Breast epithelium (tissue), 4 donors: ENCODE data around the gene SCOC. TPM values are rescaled to one million over a fixed set of nuclear protein-coding genes. Genes with fewer than 3 reads are reported as not detected.

Experiments used
- DNase-seq, 2 donors: peaks; one replicate each; pipeline ENCODE4 v3.0.0-alpha.2; 2019; ENCODE audit warnings: low spot score in 2 of 2
- H3K27ac ChIP-seq, 2 donors: fragments of 200-600 bp; sonication (generic) in 1 of 2; one replicate each; pipeline ENCODE4 v1.5.1; 2016 to 2019; ENCODE audit warnings: mild to moderate bottlenecking in 1 of 2
- H3K27me3 ChIP-seq, 2 donors: fragments of 200-600 bp; sonication (generic) in 1 of 2; one replicate each; pipeline versions ENCODE4 v1.5.1 to v1.6.0; 2017 to 2019; ENCODE audit warnings: control low read depth in 1 of 2, mild to moderate bottlenecking in 1 of 2
- H3K36me3 ChIP-seq: fragments of 200-600 bp; one replicate; pipeline ENCODE4 v1.5.1; 2019
- H3K4me1 ChIP-seq, 2 donors: fragments of 200-600 bp; sonication (generic); one replicate each; pipeline ENCODE4 v1.5.1; 2016 to 2019; ENCODE audit warnings: control low read depth in 1 of 2
- H3K4me3 ChIP-seq, 3 donors: fragments of 200-600 bp; sonication (generic); 1 replicate in 2 of 3; 2 replicates in 1 of 3; pipeline ENCODE4 v1.5.1; 2016 to 2019; ENCODE audit warnings: mild to moderate bottlenecking in 3 of 3, moderate library complexity in 2 of 3
- H3K9me3 ChIP-seq, 2 donors: fragments of 200-600 bp; sonication (generic) in 1 of 2; one replicate each; pipeline ENCODE4 v1.5.1; 2016 to 2019; ENCODE audit warnings: control low read depth in 1 of 2
- POLR2A ChIP-seq: fragments of 450-650 bp; IDR thresholded peaks from one replicate; pipeline ENCODE4 v1.6.1; 2016; ENCODE audit warnings: antibody characterized with exemption, mild to moderate bottlenecking, moderate library complexity
- POLR2AphosphoS5 ChIP-seq, 3 donors: sonication (generic); formaldehyde crosslinking; IDR thresholded peaks; one replicate each; pipeline ENCODE4 v1.6.1; 2017; ENCODE audit warnings: antibody characterized with exemption in 3 of 3
- intact Hi-C: fragments of 100-400 bp; cut with DNase I; formaldehyde crosslinking; loops from one replicate; pipeline ENCODE4 v1.15.1; 2023; ENCODE audit warnings: low total_unique reads
- total RNA-seq, 3 donors: library from RNA; depleted of rRNA; stranded (reverse); fragments of >200 nt; gene quantifications; one replicate each; pipeline ENCODE4 v1.1.0, GENCODE V29; 2016
- TF ChIP-seq, protein P1 (sequence below), 3 donors: fragments of 450-650 bp; IDR thresholded peaks; one replicate each; pipeline ENCODE4 v1.5.1; 2016 to 2017; ENCODE audit warnings: antibody characterized with exemption in 3 of 3, mild to moderate bottlenecking in 3 of 3, moderate library complexity in 3 of 3

SCOC gene
- 10 to 100 TPM; 44.6 to 64.0 (median 47.5) TPM for total RNA-seq

DNA sequence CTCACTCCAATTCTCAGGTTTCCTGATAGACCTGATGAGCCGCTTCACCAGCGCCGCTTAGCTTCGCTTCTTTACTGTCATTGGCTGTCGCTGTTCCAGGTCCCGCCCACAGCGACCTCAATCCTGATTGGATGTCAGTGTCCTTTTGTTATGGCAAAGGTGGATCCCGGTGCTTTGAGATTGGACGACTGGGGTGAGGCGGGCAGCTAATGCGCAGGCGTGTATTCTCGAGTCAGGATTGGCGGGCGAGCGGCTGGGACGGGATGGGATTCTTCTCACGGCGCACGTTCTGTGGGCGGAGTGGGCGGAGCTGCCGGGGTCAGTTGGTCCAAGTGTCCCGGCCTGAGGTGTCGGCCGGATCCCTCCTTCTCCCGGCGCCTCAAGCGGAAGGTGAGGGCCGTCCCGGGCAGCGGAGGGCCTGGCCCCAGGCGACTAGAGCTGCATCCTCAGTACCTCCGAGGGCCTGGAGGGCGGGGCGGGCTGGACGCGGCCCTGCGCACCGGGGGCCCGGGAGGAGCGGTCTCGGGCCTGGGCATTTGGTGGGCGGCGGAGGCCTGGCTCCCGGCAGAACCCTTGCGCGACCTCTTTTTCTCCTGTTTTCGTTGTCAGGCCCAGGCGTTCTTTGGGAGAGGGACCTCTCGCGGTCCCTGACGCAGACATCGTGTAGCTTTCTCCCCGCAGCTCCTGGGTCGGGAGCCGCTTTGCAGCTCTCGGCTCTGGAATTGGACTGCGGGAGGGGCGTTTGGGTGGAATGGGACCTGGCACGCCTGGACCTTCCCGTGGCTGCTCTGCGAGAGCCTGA is at the start of gene SCOC:
TSS of gene SCOC (plus strand) at position 319 of the 802 bp plus-strand sequence. CDS start 5,525 bp downstream, outside the sequence.
- intact Hi-C loops, result no loop called here
- TF ChIP-seq POLR2A (peak; percentile 45), POLR2AphosphoS5 (IDR thresholded peaks at IDR 0.05) (peak; percentile 52 to 79 (median 62))
- TF ChIP-seq, protein P1, sequence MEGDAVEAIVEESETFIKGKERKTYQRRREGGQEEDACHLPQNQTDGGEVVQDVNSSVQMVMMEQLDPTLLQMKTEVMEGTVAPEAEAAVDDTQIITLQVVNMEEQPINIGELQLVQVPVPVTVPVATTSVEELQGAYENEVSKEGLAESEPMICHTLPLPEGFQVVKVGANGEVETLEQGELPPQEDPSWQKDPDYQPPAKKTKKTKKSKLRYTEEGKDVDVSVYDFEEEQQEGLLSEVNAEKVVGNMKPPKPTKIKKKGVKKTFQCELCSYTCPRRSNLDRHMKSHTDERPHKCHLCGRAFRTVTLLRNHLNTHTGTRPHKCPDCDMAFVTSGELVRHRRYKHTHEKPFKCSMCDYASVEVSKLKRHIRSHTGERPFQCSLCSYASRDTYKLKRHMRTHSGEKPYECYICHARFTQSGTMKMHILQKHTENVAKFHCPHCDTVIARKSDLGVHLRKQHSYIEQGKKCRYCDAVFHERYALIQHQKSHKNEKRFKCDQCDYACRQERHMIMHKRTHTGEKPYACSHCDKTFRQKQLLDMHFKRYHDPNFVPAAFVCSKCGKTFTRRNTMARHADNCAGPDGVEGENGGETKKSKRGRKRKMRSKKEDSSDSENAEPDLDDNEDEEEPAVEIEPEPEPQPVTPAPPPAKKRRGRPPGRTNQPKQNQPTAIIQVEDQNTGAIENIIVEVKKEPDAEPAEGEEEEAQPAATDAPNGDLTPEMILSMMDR (IDR thresholded peaks at IDR 0.05), result no peak
- Histone ChIP-seq H3K27me3 (no peaks in the 10 kb centered on the region), H3K4me3 (peak within 1 kb of the TSS; percentile 73 to 92 (median 80)), H3K9me3 (no peaks in the 10 kb centered on the region), H3K27ac (peak within 1 kb of the TSS; percentile 94 to 96), H3K36me3 (no peaks in the 10 kb centered on the region), H3K4me1 (peaks cover 0 to 4% of the 10 kb centered on the region in 2 donors)
- DNase-seq, result peak; percentile 99 to 100

DNA sequence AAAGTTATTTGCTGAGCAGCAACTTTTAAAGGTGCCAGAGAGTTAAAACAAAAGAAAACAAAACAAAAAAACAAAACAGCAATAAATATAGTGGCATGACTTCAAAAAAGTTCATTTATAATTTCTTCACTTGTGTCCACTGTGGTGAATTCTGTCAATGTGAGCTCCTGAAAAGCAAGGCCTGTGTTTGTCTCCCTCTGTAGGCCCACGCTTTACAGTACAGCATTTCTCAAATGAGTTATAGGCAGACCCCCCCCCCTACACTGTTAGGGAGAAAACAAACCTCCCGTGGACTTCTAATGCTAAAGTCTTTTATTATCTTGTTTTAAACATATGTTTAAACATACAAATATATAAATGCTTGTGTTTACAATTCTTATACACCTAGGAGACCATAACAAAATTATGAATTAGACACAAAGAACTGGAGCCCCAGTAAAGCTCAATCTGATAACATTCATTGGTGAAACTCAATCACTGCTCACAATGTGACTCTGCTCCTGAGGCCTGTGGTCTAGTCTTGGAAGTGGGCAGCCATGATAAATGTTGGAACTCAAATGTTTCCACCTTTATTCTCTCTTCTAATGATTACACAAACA is 47.0 kb upstream of the SCOC start:
- DNase-seq, result no peak
- Histone ChIP-seq H3K4me1 (no peaks in the 10 kb centered on the region), H3K27me3 (no peaks in the 10 kb centered on the region), H3K9me3 (no peaks in the 10 kb centered on the region), H3K4me3 (no peak overlapping the region), H3K27ac (no peak overlapping the region), H3K36me3 (no peaks in the 10 kb centered on the region)
- no peak for TF ChIP-seq POLR2AphosphoS5 (IDR thresholded peaks at IDR 0.05)
- TF ChIP-seq POLR2A, result no peak
- TF ChIP-seq, protein P1 (IDR thresholded peaks at IDR 0.05), result peak; percentile 7 to 65 (median 64)
- intact Hi-C loops, result no loop called here

DNA sequence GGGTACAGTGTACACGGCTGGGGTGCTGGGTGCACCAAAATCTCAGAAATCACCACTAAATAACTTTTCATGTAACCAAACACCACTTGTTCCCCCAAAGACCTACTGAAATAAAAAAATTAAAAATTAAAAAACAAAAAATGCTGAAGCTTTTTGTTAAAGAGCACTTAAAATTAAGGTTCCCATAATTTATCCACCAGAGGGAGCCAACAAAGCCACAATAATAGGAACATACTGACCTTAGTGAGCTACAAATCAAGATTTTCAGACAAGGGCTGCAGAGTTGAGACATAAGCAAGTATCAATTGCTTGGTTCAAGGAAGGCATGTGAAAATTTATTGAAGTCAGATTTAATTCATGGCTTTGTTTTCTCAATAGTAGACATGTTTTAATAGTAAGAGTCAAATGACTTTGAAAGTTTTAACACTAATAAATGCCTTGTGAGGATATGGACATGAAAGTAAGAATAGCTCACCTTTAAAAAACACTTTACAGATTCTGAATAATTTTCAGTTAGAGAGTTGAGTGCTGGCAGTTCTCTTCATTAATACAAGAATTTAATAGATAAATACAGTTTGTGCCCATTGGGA is 43.0 kb upstream of the SCOC start:
- no peaks in the 10 kb centered on the region for H3K9me3 ChIP-seq
- intact Hi-C loops, result loop anchor here (5.0 kb wide), 1 partner anchor 972 kb away; no protein-coding TSS in a partner anchor
- no peak for DNase-seq
- no peaks in the 10 kb centered on the region for H3K4me1 ChIP-seq
- no peak overlapping the region for H3K4me3 ChIP-seq
- TF ChIP-seq, protein P1 (IDR thresholded peaks at IDR 0.05), result peak in 2 of 3 donors; percentile 13 to 15
- no peak for TF ChIP-seq POLR2A
- no peak for TF ChIP-seq POLR2AphosphoS5 (IDR thresholded peaks at IDR 0.05)
- H3K36me3 ChIP-seq, result no peaks in the 10 kb centered on the region
- H3K27me3 ChIP-seq, result no peaks in the 10 kb centered on the region
- H3K27ac ChIP-seq, result no peak overlapping the region

DNA sequence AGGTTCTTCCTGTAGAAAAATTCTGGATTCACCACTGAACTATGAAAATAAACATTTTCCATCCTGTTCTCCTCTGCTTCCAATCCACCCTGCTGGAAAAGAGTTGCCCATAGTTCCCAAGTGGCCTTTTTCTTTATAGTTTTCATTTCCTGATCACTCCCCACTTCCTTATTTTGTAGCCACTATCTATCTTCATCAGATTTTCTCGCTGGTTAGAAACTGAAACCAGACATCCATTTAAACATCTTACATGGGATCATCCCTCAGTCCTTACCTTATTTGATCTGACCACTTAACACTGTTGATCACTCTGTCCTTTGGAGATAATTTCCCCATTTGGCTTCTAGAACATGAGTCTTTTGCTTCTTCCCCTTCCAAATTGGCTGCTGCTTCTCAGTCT is 42.2 kb upstream of the SCOC start:
- no peaks in the 10 kb centered on the region for H3K9me3 ChIP-seq
- no peaks in the 10 kb centered on the region for H3K4me1 ChIP-seq
- no peak for TF ChIP-seq POLR2AphosphoS5 (IDR thresholded peaks at IDR 0.05)
- TF ChIP-seq POLR2A, result no peak
- TF ChIP-seq, protein P1 (IDR thresholded peaks at IDR 0.05), result no peak
- no peaks in the 10 kb centered on the region for H3K27me3 ChIP-seq
- DNase-seq, result no peak
- H3K27ac ChIP-seq, result no peak overlapping the region
- no peak overlapping the region for H3K4me3 ChIP-seq
- H3K36me3 ChIP-seq, result no peaks in the 10 kb centered on the region
- intact Hi-C loops, result loop anchor here (5.0 kb wide), 1 partner anchor 971 kb away; no protein-coding TSS in a partner anchor
